IMR-90 (cell line): ENCODE data around the gene ARHGEF6. TPM values are rescaled to one million over a fixed set of nuclear protein-coding genes. Genes with fewer than 3 reads are reported as not detected.

Experiments used
- ATAC-seq: fragments of 200-7000 bp; cut with Tn5 transposase; 2 replicates; pipeline ENCODE4 v1.9.1; 2020; ENCODE audit warnings: low read depth, mild to moderate bottlenecking, moderate library complexity
- BruUV-seq: library from RNA; stranded (reverse); fragments of 400-500 nt; replicated peaks from 2 replicates; lab custom pipeline; 2021; lab: Mats Ljungman, UMichigan
- CTCF ChIA-PET: fragments of 300-600 bp; formaldehyde crosslinking; extraction: SDS; loops from one replicate; lab custom pipeline; 2021; ENCODE audit warnings: antibody characterized with exemption; lab: Yijun Ruan, JAX
- POLR2A ChIA-PET: fragments of 300-600 bp; sonication (Branson Sonifier 250); formaldehyde crosslinking; loops from one replicate; lab custom pipeline; 2022; ENCODE audit warnings: antibody characterized with exemption; ENCODE audit not compliant: unreplicated experiment; lab: Charles Lee
- DNase-seq: peaks from one replicate; pipeline ENCODE4 v3.0.0; 2013
- H2AFZ ChIP-seq: replicated peaks from 2 replicates; pipeline ENCODE3; 2013; ENCODE audit warnings: low read length, mild to moderate bottlenecking; ENCODE audit not compliant: poor library complexity
- H2AK5ac ChIP-seq: 2 replicates; pipeline ENCODE4 v1.6.1; 2013; ENCODE audit warnings: low read depth, low read length, inconsistent platforms
- H2AK9ac ChIP-seq: replicated peaks from 2 replicates; pipeline ENCODE3; 2013; ENCODE audit warnings: mild to moderate bottlenecking, low read depth, low read length, moderate library complexity; ENCODE audit not compliant: poor library complexity
- H2BK120ac ChIP-seq: 2 replicates; pipeline ENCODE4 v1.6.1; 2013; ENCODE audit warnings: low read depth, low read length, inconsistent platforms
- H2BK15ac ChIP-seq: 3 replicates; pipeline ENCODE4 v1.6.1; 2013; ENCODE audit warnings: low read depth, low read length, inconsistent platforms
- H2BK20ac ChIP-seq: 2 replicates; pipeline ENCODE4 v1.6.1; 2013; ENCODE audit warnings: low read depth, mild to moderate bottlenecking, inconsistent platforms, low read length, moderate library complexity
- H2BK5ac ChIP-seq: 2 replicates; pipeline ENCODE4 v1.6.1; 2013; ENCODE audit warnings: mild to moderate bottlenecking, low read depth, low read length, inconsistent platforms; ENCODE audit not compliant: poor library complexity, severe bottlenecking
- H3K14ac ChIP-seq: replicated peaks from 2 replicates; pipeline ENCODE4 v1.6.1; 2013; ENCODE audit warnings: low read depth, low read length, inconsistent platforms
- H3K18ac ChIP-seq: 2 replicates; pipeline ENCODE4 v1.6.1; 2013; ENCODE audit warnings: low read depth, low read length, control low read depth
- H3K23ac ChIP-seq: 2 replicates; pipeline ENCODE4 v1.6.1; 2013; ENCODE audit warnings: low read depth, low read length, inconsistent platforms
- H3K27ac ChIP-seq: 2 replicates; pipeline ENCODE4 v1.5.1; 2013; ENCODE audit warnings: mild to moderate bottlenecking, control low read depth, low read length; ENCODE audit not compliant: insufficient read depth
- H3K27me3 ChIP-seq: 2 replicates; pipeline ENCODE4 v1.6.1; 2013; ENCODE audit warnings: low read length; ENCODE audit not compliant: control insufficient read depth, insufficient read depth
- H3K36me3 ChIP-seq: 2 replicates; pipeline ENCODE4 v1.6.1; 2013; ENCODE audit warnings: low read length, mixed read lengths; ENCODE audit not compliant: control insufficient read depth, insufficient read depth
- H3K4ac ChIP-seq: 2 replicates; pipeline ENCODE4 v1.6.1; 2013; ENCODE audit warnings: low read depth, low read length, inconsistent platforms
- H3K4me1 ChIP-seq: 2 replicates; pipeline ENCODE4 v1.6.1; 2013; ENCODE audit warnings: low read length, mixed read lengths; ENCODE audit not compliant: control insufficient read depth, insufficient read depth
- H3K4me2 ChIP-seq: 2 replicates; pipeline ENCODE4 v1.6.1; 2013; ENCODE audit warnings: low read depth, mild to moderate bottlenecking, control low read depth, low read length, moderate library complexity
- H3K4me3 ChIP-seq: 2 replicates; pipeline ENCODE4 v1.5.1; 2013; ENCODE audit warnings: low read depth, mild to moderate bottlenecking, control low read depth, low read length, moderate library complexity; ENCODE audit not compliant: insufficient read depth
- H3K56ac ChIP-seq: 2 replicates; pipeline ENCODE4 v1.6.1; 2013; ENCODE audit warnings: low read length, inconsistent platforms; ENCODE audit not compliant: insufficient read depth; ENCODE audit errors: extremely low read depth
- H3K79me1 ChIP-seq, 2 experiments: 2 replicates each; pipeline ENCODE4 v1.6.1; 2013; ENCODE audit warnings: low read length in 2 of 2, inconsistent platforms in 1 of 2, low read depth in 1 of 2
- H3K9ac ChIP-seq: 2 replicates; pipeline ENCODE4 v1.6.1; 2013; ENCODE audit warnings: low read depth, low read length, control low read depth
- H3K9me1 ChIP-seq: 2 replicates; pipeline ENCODE4 v1.6.1; 2013; ENCODE audit warnings: low read length, inconsistent platforms; ENCODE audit not compliant: insufficient read depth
- H3K9me3 ChIP-seq: 2 replicates; pipeline ENCODE4 v1.6.1; 2013; ENCODE audit warnings: low read length; ENCODE audit not compliant: control insufficient read depth, insufficient read depth
- H4K20me1 ChIP-seq: 2 replicates; pipeline ENCODE4 v1.6.1; 2013; ENCODE audit warnings: low read length, inconsistent platforms; ENCODE audit not compliant: insufficient read depth
- H4K5ac ChIP-seq: 2 replicates; pipeline ENCODE4 v1.6.1; 2013; ENCODE audit warnings: mild to moderate bottlenecking, low read depth, low read length, control low read depth
- H4K8ac ChIP-seq, 2 experiments: 2 replicates each; pipeline ENCODE4 v1.6.1; 2013; ENCODE audit warnings: low read depth in 2 of 2, low read length in 2 of 2, control low read depth in 1 of 2, inconsistent platforms in 1 of 2
- H4K91ac ChIP-seq: 2 replicates; pipeline ENCODE4 v1.6.1; 2013; ENCODE audit warnings: low read depth, low read length, inconsistent platforms; ENCODE audit not compliant: insufficient read depth
- BHLHE40 ChIP-seq: fragments of 150-350 bp; IDR thresholded peaks from 2 replicates; pipeline ENCODE4 v1.6.1; 2016; ENCODE audit warnings: mild to moderate bottlenecking, low read depth, low read length
- CEBPB ChIP-seq: IDR thresholded peaks from 2 replicates; pipeline ENCODE4 v1.6.1; 2012; ENCODE audit warnings: low read depth, low read length, improper control_type of control experiment
- CHD1 ChIP-seq: IDR thresholded peaks from 2 replicates; pipeline ENCODE4 v1.6.1; 2012; ENCODE audit warnings: low read depth, low read length, improper control_type of control experiment
- FOS ChIP-seq: fragments of 150-350 bp; IDR thresholded peaks from 2 replicates; pipeline ENCODE4 v1.6.1; 2016; ENCODE audit warnings: low read depth, low read length
- MAZ ChIP-seq: IDR thresholded peaks from 2 replicates; pipeline ENCODE4 v1.6.1; 2012; ENCODE audit warnings: low read depth, mild to moderate bottlenecking, low read length, improper control_type of control experiment, moderate library complexity, borderline replicate concordance
- MXI1 ChIP-seq: IDR thresholded peaks from 2 replicates; pipeline ENCODE4 v1.6.1; 2012; ENCODE audit warnings: low read depth, mild to moderate bottlenecking, low read length, moderate library complexity, borderline replicate concordance
- NFE2L2 ChIP-seq: fragments of 150-350 bp; IDR thresholded peaks from 2 replicates; pipeline ENCODE4 v1.6.1; 2016; ENCODE audit warnings: low read depth, mild to moderate bottlenecking, low read length
- RAD21 ChIP-seq: IDR thresholded peaks from 2 replicates; pipeline ENCODE4 v1.6.1; 2012; ENCODE audit warnings: low read length, improper control_type of control experiment
- RCOR1 ChIP-seq: IDR thresholded peaks from 2 replicates; pipeline ENCODE4 v1.6.1; 2012; ENCODE audit warnings: mild to moderate bottlenecking, low read length, improper control_type of control experiment; ENCODE audit not compliant: insufficient replicate concordance
- RFX5 ChIP-seq: IDR thresholded peaks from 2 replicates; pipeline ENCODE4 v1.8.0; 2012; ENCODE audit warnings: low read depth, mild to moderate bottlenecking, low read length, moderate library complexity
- SMC3 ChIP-seq: fragments of 150-350 bp; IDR thresholded peaks from 2 replicates; pipeline ENCODE4 v1.6.1; 2016; ENCODE audit warnings: low read depth, mild to moderate bottlenecking, antibody characterized with exemption, low read length, moderate library complexity
- WGBS, 2 experiments: methylation state at CpG; one replicate each; pipeline versions ENCODE4 v1.1.5 to v1.1.7; 2013; ENCODE audit warnings: missing lambda C conversion rate in 2 of 2; ENCODE audit not compliant: insufficient read length in 1 of 2; ENCODE audit errors: extremely low coverage in 2 of 2; 5-methylcytosine and 5-hydroxymethylcytosine counted together
- dilution Hi-C: fragments of 300-500 bp; cut with HindIII; formaldehyde crosslinking; loops from one replicate; pipeline ENCODE4 v1.14.3; 2018; ENCODE audit warnings: low sequenced_read_pairs; ENCODE audit not compliant: unreplicated experiment
- in situ Hi-C: fragments of 300-500 bp; cut with MboI; formaldehyde crosslinking; loops from 3 replicates; pipeline ENCODE4 v1.14.3; 2019; ENCODE audit warnings: low sequenced_read_pairs, inconsistent platforms, mixed read lengths
- intact Hi-C: fragments of 100-400 bp; cut with micrococcal nuclease; formaldehyde crosslinking; loops from 2 replicates; pipeline ENCODE4 v1.10.0; 2022
- polyA plus RNA-seq, 3 experiments: library from polyadenylated mRNA; depleted of rRNA; stranded (reverse); fragments of >200 nt; gene quantifications; 2 replicates each; pipeline ENCODE4 v1.2.3, GENCODE V29; 2012; ENCODE audit warnings: low replicate concordance in 1 of 3
- total RNA-seq: library from RNA; depleted of rRNA; stranded (reverse); fragments of >200 nt; gene quantifications from 2 replicates; pipeline ENCODE4 v1.2.3, GENCODE V29; 2012
- TF ChIP-seq, protein P1 (sequence below): conservative IDR thresholded peaks from 2 replicates; pipeline ENCODE4 v1.5.1; 2012; ENCODE audit warnings: mild to moderate bottlenecking, low read depth, low read length, improper control_type of control experiment
- TF ChIP-seq, protein P2 (sequence below): fragments of 150-350 bp; IDR thresholded peaks from 2 replicates; pipeline ENCODE4 v1.6.1; 2017; ENCODE audit warnings: mild to moderate bottlenecking, antibody characterized with exemption, low read length, low read depth

ARHGEF6 gene
- total and polyA plus RNA-seq, 2 of the 4 experiments (the other 2 are of a cell fraction) = 2.1 to 2.7 TPM

GRCh38 chrX:136674270-136674985 is 106.3 kb downstream of the ARHGEF6 start:
- H3K18ac ChIP-seq = no peak overlapping the region
- no peaks in the 10 kb centered on the region; the same call in none of the 2 replicates for H3K27me3 ChIP-seq
- H4K20me1 ChIP-seq = no peaks in the 10 kb centered on the region
- no peak overlapping the region for H2BK20ac ChIP-seq
- ATAC-seq (no peak), DNase-seq (no peak)
- no peak overlapping the region for H2AK9ac ChIP-seq
- no CpG with 5 or more reads among the region's 5 CpGs for WGBS, 2 experiments
- no peak overlapping the region for H3K4me3 ChIP-seq
- intact Hi-C loops = no loop called here
- H3K4me1 ChIP-seq = no peaks in the 10 kb centered on the region
- no peak overlapping the region for H4K91ac ChIP-seq
- ChIA-PET POLR2A (no interaction called here), CTCF (no interaction called here)
- H4K8ac ChIP-seq = no peak overlapping the region
- no peak overlapping the region for H3K56ac ChIP-seq
- no peak overlapping the region for H3K14ac ChIP-seq
- no peak overlapping the region for H3K23ac ChIP-seq
- H3K9me3 ChIP-seq = no peaks in the 10 kb centered on the region
- H3K27ac ChIP-seq = no peak overlapping the region
- H4K5ac ChIP-seq = no peak overlapping the region
- in situ Hi-C loops = no loop called here
- no peak overlapping the region for H2AK5ac ChIP-seq
- H3K79me1 ChIP-seq = no peaks in the 10 kb centered on the region
- dilution Hi-C loops = no loop called here
- no peak overlapping the region for H2BK15ac ChIP-seq
- H3K36me3 ChIP-seq = no peaks in the 10 kb centered on the region
- TF ChIP-seq FOS (no peak), SMC3 (no peak), CHD1 (no peak), RFX5 (no peak), RCOR1 (no peak), BHLHE40 (no peak), CEBPB (no peak), NFE2L2 (no peak), MAZ (no peak), MXI1 (no peak), RAD21 (no peak)
- TF ChIP-seq, protein P1, sequence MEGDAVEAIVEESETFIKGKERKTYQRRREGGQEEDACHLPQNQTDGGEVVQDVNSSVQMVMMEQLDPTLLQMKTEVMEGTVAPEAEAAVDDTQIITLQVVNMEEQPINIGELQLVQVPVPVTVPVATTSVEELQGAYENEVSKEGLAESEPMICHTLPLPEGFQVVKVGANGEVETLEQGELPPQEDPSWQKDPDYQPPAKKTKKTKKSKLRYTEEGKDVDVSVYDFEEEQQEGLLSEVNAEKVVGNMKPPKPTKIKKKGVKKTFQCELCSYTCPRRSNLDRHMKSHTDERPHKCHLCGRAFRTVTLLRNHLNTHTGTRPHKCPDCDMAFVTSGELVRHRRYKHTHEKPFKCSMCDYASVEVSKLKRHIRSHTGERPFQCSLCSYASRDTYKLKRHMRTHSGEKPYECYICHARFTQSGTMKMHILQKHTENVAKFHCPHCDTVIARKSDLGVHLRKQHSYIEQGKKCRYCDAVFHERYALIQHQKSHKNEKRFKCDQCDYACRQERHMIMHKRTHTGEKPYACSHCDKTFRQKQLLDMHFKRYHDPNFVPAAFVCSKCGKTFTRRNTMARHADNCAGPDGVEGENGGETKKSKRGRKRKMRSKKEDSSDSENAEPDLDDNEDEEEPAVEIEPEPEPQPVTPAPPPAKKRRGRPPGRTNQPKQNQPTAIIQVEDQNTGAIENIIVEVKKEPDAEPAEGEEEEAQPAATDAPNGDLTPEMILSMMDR = no peak
- TF ChIP-seq, protein P2, sequence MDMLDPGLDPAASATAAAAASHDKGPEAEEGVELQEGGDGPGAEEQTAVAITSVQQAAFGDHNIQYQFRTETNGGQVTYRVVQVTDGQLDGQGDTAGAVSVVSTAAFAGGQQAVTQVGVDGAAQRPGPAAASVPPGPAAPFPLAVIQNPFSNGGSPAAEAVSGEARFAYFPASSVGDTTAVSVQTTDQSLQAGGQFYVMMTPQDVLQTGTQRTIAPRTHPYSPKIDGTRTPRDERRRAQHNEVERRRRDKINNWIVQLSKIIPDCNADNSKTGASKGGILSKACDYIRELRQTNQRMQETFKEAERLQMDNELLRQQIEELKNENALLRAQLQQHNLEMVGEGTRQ = no peak
- H2BK5ac ChIP-seq = no peak overlapping the region
- H2AFZ ChIP-seq = no peak overlapping the region
- H3K9me1 ChIP-seq = no peaks in the 10 kb centered on the region
- no peak overlapping the region for H3K4me2 ChIP-seq
- no peak overlapping the region for H3K9ac ChIP-seq
- no TSS peak for BruUV-seq
- no peak overlapping the region for H3K4ac ChIP-seq
- H2BK120ac ChIP-seq = no peak overlapping the region
